Transverse colon (tissue), 4 donors: ENCODE data around the gene FCRL2. TPM values are rescaled to one million over a fixed set of nuclear protein-coding genes. Genes with fewer than 3 reads are reported as not detected.

Experiments
- DNase-seq: peaks from one replicate; pipeline ENCODE4 v3.0.0-alpha.2; 2019
- H3K27ac ChIP-seq, 4 donors: fragments of 200-600 bp; sonication (generic); 2 replicates each; pipeline ENCODE4 v1.5.1; 2016 to 2018; ENCODE audit warnings: inconsistent platforms in 4 of 4
- H3K27me3 ChIP-seq: fragments of 200-600 bp; sonication (generic); 2 replicates; pipeline ENCODE4 v1.5.1; 2017; ENCODE audit warnings: inconsistent platforms
- H3K36me3 ChIP-seq, 4 donors: fragments of 200-600 bp; sonication (generic); 2 replicates each; pipeline ENCODE4 v1.5.1; 2017 to 2019; ENCODE audit warnings: inconsistent platforms in 4 of 4
- H3K4me1 ChIP-seq, 4 donors: fragments of 200-600 bp; sonication (generic); 2 replicates each; pipeline ENCODE4 v1.5.1; 2017 to 2020; ENCODE audit warnings: inconsistent platforms in 4 of 4
- H3K4me3 ChIP-seq, 4 donors: fragments of 200-600 bp; sonication (generic); 1 replicate in 1 of 4; 2 replicates in 3 of 4; pipeline versions ENCODE4 v1.5.1 to v1.6.1; 2017 to 2019; ENCODE audit warnings: inconsistent platforms in 4 of 4
- H3K9me3 ChIP-seq, 2 donors: fragments of 200-600 bp; sonication (generic); 2 replicates each; pipeline ENCODE4 v1.5.1; 2017 to 2019; ENCODE audit warnings: inconsistent platforms in 2 of 2
- CTCF ChIP-seq, 5 experiments: fragments of 200-600 bp in 3 of 5; fragments of 450-650 bp in 2 of 5; sonication (generic) in 3 of 5; IDR thresholded peaks; 1 replicate in 2 of 5; 2 replicates in 3 of 5; pipeline ENCODE4 v1.5.1; 2016 to 2017; ENCODE audit warnings: antibody characterized with exemption in 5 of 5, inconsistent platforms in 3 of 5, mild to moderate bottlenecking in 2 of 5, moderate library complexity in 1 of 5
- EP300 ChIP-seq: sonication (generic); formaldehyde crosslinking; IDR thresholded peaks from one replicate; pipeline ENCODE4 v1.6.1; 2017; ENCODE audit warnings: antibody characterized with exemption, low read depth
- POLR2A ChIP-seq: fragments of 450-650 bp; IDR thresholded peaks from one replicate; pipeline ENCODE4 v1.6.1; 2016; ENCODE audit warnings: antibody characterized with exemption, mild to moderate bottlenecking, moderate library complexity
- POLR2AphosphoS5 ChIP-seq, 3 donors: sonication (generic); formaldehyde crosslinking; IDR thresholded peaks; one replicate each; pipeline ENCODE4 v1.6.1; 2016; ENCODE audit warnings: antibody characterized with exemption in 3 of 3
- WGBS, 2 donors: methylation state at CpG; one replicate each; pipeline ENCODE4 v1.1.5; 2018; ENCODE audit warnings: low coverage in 1 of 2; 5-methylcytosine and 5-hydroxymethylcytosine counted together
- in situ Hi-C, 4 donors: fragments of 200-750 bp; cut with MboI; loops; one replicate each; pipeline versions ENCODE4 v1.15.0 to v1.15.1; 2017; ENCODE audit warnings: low sequenced_read_pairs in 3 of 4, low pct_ligation_motif_present in 1 of 4, low pct_unique_long_range_greater_than_20kb in 1 of 4
- intact Hi-C: fragments of 100-400 bp; cut with DNase I; formaldehyde crosslinking; loops from one replicate; pipeline ENCODE4 v1.15.1; 2023; ENCODE audit warnings: low total_unique reads
- total RNA-seq, 4 donors: library from RNA; depleted of rRNA; stranded (reverse); fragments of >200 nt; gene quantifications; one replicate each; pipeline ENCODE4 v1.1.0, GENCODE V29; 2016

Gene FCRL2
- total RNA-seq, 4 donors from 2014 or later, result 0.37 to 10.8 (median 0.41) TPM; not detected in 1

GRCh38 chr1:157798211-157798610 lies 21.3 kb upstream of the FCRL2 start:
- WGBS, 2 donors, result 60 to 82% methylated on average over 1 to 5 of the region's 5 CpGs
- H3K9me3 ChIP-seq, result peaks cover 2 to 4% of the 10 kb centered on the region in 2 donors
- TF ChIP-seq EP300 (no peak), POLR2AphosphoS5 (IDR thresholded peaks at IDR 0.05) (no peak), CTCF (IDR thresholded peaks at IDR 0.05) (no peak), POLR2A (no peak)
- intact Hi-C loops, result no loop called here
- no peak overlapping the region for H3K4me3 ChIP-seq
- in situ Hi-C loops, result no loop called here
- H3K27ac ChIP-seq, result no peak overlapping the region
- H3K36me3 ChIP-seq, result no peaks in the 10 kb centered on the region
- no peak for DNase-seq
- no peaks in the 10 kb centered on the region for H3K27me3 ChIP-seq
- H3K4me1 ChIP-seq, result no peaks in the 10 kb centered on the region

GRCh38 chr1:157785248-157785647 lies 8.3 kb upstream of the FCRL2 start:
- H3K4me3 ChIP-seq, result no peak overlapping the region
- WGBS, 2 donors, result 63% methylated on average over 1 of the region's 1 CpG; no CpG with 5 or more reads in 1 of the 2 donors
- H3K27me3 ChIP-seq, result no peaks in the 10 kb centered on the region
- no peaks in the 10 kb centered on the region for H3K36me3 ChIP-seq
- intact Hi-C loops (no loop called here), in situ Hi-C loops (no loop called here)
- DNase-seq, result no peak
- no peak overlapping the region for H3K27ac ChIP-seq
- H3K4me1 ChIP-seq, result peaks cover 0 to 11% (median 0%) of the 10 kb centered on the region in 4 donors
- no peak for TF ChIP-seq CTCF (IDR thresholded peaks at IDR 0.05)
- TF ChIP-seq POLR2AphosphoS5 (IDR thresholded peaks at IDR 0.05), result no peak
- no peak for TF ChIP-seq POLR2A
- no peak for TF ChIP-seq EP300
- no peaks in the 10 kb centered on the region for H3K9me3 ChIP-seq

DNA sequence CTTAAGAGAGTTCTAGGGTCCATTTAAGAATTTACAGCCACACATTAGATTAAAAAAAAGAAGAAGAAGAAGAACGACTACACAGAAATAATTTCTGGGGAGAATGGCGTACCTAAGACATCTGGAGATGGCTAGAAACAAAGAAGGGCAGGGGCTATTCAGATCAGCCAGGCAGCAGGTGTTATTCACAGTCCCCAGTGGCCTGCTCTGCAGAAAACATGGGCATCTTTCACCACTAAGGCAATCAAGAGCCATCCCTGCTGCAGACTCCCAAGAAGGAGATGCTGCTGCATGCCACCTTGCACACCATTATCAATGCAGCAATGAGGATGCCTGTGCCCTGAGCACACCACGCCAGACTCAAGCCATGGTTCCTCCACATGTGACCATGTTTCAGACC lies 7.9 kb upstream of the FCRL2 start:
- no peak for DNase-seq
- Histone ChIP-seq H3K36me3 (no peaks in the 10 kb centered on the region), H3K4me1 (peaks cover 0 to 11% (median 0%) of the 10 kb centered on the region in 4 donors), H3K9me3 (no peaks in the 10 kb centered on the region), H3K27ac (no peak overlapping the region), H3K27me3 (no peaks in the 10 kb centered on the region), H3K4me3 (no peak overlapping the region)
- no peak for TF ChIP-seq CTCF (IDR thresholded peaks at IDR 0.05)
- TF ChIP-seq POLR2AphosphoS5 (IDR thresholded peaks at IDR 0.05), result no peak
- intact Hi-C loops (no loop called here), in situ Hi-C loops (no loop called here)
- 63 to 82% methylated on average over 2 to 3 of the region's 3 CpGs for WGBS, 2 donors

GRCh38 chr1:157782931-157783330 lies 6.0 kb upstream of the FCRL2 start:
- intact Hi-C loops (no loop called here), in situ Hi-C loops (no loop called here)
- Histone ChIP-seq H3K4me1 (peaks cover 0 to 11% (median 0%) of the 10 kb centered on the region in 4 donors), H3K27ac (no peak overlapping the region), H3K27me3 (no peaks in the 10 kb centered on the region), H3K36me3 (no peaks in the 10 kb centered on the region), H3K9me3 (no peaks in the 10 kb centered on the region), H3K4me3 (no peak overlapping the region)
- WGBS, 2 donors, result 67 to 83% methylated on average over 1 of the region's 1 CpG
- DNase-seq, result no peak
- TF ChIP-seq CTCF (IDR thresholded peaks at IDR 0.05) (no peak), POLR2AphosphoS5 (IDR thresholded peaks at IDR 0.05) (no peak), EP300 (no peak), POLR2A (no peak)
